Activated CD8-positive, alpha-beta memory T cell treated with anti-CD3 and anti-CD28 coated beads, Interleukin-2, amount 50 U/mL, for 1 hour (primary cell): ENCODE measurements around the gene PDE4D.

Experiments used
- DNase-seq: peaks from one replicate; pipeline ENCODE4 v3.0.0-alpha.2; 2020; ENCODE audit errors: extremely low read depth

The PDE4D gene

DNA sequence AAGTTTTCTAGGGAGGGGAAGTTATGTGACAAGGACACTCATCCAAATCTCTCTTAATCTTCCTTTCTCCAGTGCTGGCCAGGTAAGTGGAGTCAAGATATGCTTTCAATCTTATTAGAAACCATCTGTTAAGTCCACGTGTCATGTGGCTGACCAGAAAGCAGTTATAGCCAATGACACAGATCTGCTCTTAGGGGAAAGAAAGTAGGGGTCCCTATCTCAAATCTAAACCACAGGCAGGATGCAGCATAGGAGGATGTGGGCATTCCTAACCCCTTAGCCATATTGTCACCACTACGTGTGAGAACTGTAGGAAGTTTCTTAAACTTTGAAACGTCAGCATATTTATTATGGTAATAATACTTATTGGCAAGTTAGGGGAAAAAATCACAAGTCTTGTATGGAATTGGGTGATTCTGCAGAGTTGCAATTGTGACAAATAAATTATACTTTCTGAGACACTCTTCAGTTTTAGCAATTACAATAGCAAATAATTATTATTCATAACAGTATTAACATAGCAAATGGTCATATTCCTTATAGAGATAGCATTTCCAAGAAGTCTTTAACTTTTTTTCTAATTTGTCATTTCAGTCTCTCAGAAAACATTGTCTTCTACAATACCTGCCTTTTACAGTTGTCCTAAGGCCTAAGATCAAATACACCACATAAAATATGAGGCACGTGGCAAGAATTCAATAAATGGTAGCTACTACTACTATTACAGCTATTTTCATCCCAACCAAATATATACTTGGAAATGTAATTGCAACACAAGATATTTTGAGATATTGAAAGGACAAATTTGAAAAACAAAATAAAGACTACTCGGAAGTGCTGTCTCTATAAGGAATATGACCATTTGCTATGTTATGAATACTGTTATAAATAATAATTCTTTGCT is 236.9 kb downstream of the PDE4D start:
- DNase-seq: no peak

DNA sequence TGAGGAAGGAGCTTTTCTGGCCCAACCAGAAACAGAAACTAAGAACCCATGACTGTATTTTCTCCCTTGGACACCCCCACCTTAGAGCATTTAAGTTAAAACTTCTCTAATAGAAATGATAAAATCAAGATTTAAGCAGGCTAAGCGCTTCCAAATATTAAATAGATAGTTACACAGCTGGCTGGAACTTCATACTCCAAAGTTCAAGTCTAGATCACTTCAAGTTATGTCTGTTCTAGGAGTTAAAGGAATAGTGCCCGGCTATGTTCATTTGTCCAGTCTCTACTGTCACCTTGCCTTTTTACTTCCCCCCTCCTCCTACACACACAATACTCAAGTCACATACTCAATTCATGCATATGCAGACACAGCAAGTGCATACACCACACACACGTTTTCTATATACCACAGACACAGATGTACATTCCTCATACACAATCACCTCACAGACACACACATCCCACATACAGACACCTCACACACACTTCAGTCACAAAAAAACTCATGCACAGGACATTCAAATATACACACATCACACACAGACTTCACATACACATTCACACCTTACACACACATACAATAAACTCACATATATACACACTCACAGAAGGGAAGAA is 237.7 kb downstream of the PDE4D start:
- DNase-seq: no peak

GRCh38 chr5:59654691-59655090 is 238.8 kb downstream of the PDE4D start:
- no peak for DNase-seq

DNA sequence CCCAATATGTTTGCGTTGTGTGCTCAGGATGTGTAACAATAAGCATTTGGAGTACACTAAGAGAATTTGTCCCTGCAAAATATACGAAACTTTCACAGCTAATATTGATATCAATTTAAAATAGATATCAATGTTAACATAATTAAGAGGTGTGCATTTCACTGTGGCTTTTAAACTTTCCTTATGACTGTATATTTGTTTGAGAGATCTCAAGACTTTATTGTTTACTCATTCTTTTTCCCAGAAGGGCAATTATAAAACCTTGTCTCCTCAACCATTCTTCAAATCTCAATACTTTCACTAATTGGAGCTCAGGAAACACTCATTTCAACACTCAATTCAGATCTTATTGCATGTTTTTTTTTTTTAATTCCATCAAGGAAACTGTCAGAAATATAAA is 241.1 kb downstream of the PDE4D start:
- no peak for DNase-seq

- DNase-seq: no peak
Measured at GRCh38 chr5:59648949-59649921, 244.3 kb downstream of the PDE4D start.

GRCh38 chr5:59648038-59648831 is 245.3 kb downstream of the PDE4D start:
- DNase-seq: no peak

GRCh38 chr5:59645380-59645779 is 248.1 kb downstream of the PDE4D start:
- DNase-seq: no peak

DNA sequence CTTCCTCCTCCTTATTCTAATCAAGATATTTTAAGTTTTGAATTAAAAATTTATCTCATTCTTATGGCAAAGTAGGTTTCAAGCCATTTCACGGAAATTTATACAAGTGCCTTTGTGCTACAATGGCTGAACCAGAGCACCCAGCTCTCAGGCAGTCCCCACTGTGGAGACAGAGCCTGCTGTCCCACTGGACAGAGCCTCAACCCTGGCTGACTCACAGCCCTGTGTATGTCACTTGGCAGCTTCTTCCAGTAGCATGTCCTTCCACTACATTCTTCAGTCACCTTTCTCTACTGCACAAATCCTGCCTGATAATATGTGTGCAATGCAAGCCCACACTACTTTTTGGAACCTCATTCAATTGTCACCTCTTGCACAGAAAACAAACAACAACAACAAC is 253.1 kb downstream of the PDE4D start:
- DNase-seq: no peak

DNA sequence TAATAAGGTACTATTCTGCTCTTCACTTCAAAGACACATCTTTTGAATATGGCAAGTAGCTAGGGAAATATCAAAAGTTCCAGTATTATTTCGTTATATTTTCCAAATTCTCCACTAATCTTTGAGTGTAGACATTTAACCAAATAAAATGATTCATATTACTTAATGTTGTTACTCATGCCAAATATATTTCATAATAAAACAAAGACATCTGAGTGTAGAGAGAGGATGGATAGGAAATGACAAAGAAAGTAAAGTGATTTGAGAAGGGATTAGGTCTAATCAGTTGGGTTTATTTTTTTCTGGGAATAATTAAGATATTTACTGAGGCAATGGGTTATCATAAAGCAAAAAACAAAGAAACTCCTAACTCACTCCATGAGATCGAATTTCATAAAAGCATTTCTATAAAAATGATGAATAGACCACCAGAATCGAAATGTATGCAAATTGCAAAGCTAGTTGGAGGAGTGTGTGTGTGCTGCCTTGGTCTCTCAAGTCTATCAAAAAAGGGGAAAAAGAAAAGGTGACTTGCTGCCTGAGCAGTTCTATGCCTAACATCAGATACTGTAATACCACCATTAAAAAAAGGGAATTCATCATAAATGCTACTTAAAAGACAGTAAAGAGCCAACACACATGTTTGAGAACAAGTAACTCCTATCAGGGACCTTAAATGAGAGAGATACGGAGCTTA is 255.5 kb downstream of the PDE4D start:
- DNase-seq: no peak

DNA sequence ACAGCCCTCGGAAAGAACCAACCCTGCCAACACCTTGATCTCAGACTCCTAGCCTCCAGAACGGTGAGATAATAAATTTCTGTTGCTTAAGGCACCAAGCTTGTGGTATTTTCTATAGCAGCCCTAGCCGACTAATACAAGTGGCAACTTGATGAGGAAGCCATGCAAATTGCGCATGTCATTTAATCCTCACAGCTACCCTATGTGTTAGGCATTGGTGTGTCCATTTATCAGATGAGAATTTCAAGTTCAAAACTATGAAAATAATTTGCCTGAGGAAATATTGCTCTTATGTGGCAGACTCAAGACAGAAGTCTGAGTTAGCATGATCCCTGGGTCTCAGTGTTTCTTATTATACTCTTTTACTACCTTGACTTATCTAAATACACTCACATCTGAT is 264.0 kb downstream of the PDE4D start:
- no peak for DNase-seq

GRCh38 chr5:59628062-59628828 is 265.3 kb downstream of the PDE4D start:
- DNase-seq: no peak

- DNase-seq: no peak
Measured at GRCh38 chr5:59624898-59625297, 268.6 kb downstream of the PDE4D start.

GRCh38 chr5:59622848-59623247 is 270.7 kb downstream of the PDE4D start:
- DNase-seq: no peak

GRCh38 chr5:59621477-59621876 is 272.0 kb downstream of the PDE4D start:
- DNase-seq: no peak

- no peak for DNase-seq
Measured at GRCh38 chr5:59620535-59621212, 272.9 kb downstream of the PDE4D start.

GRCh38 chr5:59618644-59619043 is 274.9 kb downstream of the PDE4D start:
- DNase-seq: no peak

DNA sequence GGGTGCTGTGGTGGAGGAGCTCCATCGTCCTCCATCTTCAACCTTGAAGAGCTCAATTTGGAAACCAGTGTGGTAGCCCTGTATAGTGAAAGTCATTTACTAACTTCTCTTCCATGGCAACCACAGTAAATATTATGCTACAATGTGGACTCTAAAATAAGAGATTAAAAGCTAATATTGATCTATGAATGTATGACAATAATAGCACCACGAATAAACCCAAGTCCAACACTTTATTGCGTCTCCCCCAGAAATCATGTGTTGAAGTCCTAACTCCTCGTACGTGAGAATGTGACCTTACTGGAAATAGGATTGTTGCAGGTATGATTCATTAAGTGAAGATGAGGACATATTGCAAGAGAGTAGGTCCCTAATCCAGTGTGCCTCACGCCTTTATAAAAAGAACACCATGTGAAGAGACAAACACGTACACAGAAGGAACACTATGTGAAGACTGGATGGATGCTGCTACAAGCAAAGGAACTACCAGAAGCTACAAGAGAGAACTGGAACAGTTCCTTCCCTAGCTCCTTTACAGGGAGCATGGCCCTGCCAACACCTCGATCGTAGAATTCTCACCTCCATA is 276.2 kb downstream of the PDE4D start:
- no peak for DNase-seq

DNA sequence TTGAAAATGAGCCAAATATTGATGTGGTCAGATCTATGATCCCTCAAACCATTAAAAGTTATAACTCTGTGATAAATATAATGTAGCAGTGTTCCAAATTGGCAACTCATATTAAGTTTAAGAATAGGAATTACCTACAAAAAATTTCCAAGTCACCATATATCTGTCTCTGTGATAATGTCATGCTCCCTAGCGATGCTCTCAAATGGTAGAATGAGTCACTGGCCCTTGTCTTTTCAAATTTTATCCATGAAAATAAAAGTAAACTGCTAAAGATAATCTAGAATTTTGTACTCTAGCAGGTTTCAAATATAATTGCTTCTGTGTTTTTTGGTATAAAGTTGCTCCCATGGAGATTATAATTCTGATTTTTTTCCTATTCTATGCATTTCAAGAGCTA is 277.1 kb downstream of the PDE4D start:
- no peak for DNase-seq

GRCh38 chr5:59615272-59615671 is 278.3 kb downstream of the PDE4D start:
- DNase-seq: no peak
